GM19035 (cell line): ENCODE measurements around the gene EHMT2.

ENCODE experiments used
- ATAC-seq: cut with Tn5 transposase; IDR thresholded peaks from one replicate; pipeline ENCODE4 v1.9.1; 2021; ENCODE audit not compliant: unreplicated experiment

EHMT2 gene

DNA sequence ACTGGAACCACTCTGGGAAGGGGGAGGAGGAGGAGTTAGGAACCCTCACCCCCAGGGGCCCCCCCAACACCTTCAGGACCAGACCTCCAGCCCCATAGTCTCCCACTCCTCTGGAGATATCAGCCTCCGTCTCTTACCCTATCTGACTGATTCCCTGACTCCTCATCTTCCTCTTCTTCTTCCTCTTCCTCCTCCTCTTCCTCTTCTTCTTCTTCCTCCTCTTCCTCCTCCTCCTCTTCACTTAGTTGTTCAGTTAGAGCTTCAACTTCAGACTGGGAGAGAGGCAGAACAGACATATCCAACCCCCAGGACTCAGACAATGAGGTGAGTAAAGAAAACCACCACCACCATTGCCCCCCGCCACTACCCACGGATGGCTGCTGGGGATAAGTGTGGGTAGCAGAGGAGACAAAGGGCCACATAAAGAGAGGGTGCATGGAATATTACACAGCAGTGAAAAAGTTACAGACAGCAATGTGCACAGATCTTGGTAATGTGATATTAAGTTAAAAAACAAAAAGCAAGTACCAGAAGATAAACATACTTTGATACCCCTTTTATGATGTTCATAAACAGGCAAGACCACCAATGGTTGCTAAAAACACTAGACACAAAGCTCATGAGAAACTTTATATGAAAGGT, 8.0 kb downstream of the EHMT2 start:
- no peak for ATAC-seq

DNA sequence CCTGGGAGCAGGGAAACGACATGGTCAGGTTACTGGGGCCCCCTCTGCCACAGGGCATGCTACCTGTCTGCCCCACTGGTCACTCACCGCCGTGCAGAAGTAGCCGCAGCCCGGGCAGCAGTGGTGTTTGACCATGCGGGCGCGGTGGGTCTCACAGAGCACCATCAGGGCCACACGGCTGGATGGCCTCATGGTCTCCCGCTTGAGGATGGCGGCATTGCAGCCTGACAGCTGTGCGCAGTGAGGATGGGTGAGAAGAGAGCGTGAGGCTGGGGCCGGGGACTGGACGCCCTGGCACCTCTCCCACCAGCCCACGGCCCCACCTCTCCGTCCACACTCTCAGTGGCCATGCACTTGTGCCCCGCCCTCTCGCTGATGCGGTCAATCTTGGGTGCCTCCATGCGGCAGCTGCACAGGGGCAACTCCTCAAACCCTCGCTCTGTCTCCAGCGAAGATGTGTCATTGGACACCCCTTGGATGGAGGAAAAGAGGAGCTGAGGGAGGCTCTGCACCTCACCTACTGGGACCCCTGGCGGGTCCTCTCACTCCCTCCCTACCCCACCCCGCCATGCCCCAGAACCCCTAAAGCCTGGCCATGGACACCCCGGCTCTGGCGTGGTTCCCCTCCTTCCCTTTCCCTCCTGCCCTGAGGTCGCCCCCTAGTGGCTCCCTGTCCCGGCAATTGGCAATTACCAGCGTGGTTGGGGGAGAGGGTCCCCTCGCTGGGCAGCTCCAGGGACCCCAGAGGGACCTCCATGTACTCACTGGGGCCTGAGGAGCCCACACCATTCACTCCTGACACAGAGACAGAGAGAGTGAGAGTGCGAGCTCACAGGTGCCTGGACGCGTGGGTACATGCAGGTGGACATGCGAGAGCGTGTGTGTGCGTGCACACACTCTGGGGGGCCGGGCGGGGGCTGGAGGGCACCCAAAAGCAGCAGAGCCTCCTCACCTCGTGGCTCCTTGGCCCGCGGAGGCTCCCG, 8.9 kb downstream of the EHMT2 start:
- ATAC-seq, result no peak

DNA sequence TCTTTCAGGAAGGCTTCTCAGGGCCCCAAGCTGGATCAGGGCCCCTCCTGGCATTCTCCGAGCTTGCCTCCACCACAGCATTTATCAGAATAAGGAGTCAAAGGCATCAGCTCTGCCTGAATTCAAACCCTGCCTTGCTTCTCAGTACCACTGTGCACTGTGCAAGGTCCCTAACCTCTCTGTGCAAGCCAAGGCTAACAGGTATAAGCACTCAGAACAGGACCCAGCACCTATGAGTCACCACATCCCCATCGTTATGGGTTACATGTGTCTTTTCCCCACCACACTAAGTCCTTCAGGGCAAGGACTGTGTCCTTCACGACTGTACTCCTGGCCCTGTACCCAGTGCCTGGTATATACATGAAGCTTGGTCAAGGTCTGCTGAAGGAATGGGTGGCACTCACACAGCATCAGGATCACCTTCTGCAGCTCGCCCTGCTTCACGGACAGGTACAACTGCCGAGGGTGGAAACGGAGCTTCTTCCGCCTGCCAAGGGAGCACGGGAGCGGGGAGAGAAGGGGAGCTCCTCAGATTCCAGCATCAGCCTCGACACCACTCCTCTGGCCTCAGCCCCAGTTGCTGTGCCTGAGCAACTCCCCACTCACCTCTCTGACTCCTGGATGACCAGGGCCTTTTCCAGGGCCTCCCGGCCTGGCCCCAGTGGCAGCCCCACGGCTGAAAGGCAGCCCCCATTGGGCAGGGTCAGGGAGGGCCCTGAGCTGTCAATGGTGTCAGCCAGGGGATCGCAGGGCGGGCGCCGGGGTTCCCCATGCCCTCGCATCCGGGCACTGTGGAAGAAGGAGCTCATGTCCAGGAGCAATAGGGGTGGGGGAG, 10.1 kb downstream of the EHMT2 start:
- no peak for ATAC-seq

DNA sequence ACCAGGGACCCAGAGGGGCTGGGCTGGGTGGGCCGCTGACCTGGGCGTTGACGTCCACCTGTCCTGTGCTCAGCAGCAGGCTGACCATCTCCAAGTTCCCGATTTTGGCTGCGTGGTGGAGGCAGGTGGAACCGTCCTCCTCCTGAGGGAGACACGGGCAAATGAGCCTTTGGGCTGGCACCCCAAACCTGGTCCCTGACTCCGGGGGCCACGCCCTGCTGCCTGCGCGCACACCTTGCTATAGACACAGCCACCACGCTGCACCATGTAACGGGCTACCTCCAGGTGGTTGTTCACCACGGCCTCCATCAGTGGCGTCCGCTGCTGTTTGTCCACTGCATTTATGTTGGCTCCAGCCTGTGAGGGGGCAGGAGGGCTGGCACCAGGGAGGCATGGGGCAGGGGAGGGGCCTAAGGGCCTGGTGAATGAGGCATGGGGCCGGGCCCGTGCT, 10.9 kb downstream of the EHMT2 start:
- no peak for ATAC-seq

DNA sequence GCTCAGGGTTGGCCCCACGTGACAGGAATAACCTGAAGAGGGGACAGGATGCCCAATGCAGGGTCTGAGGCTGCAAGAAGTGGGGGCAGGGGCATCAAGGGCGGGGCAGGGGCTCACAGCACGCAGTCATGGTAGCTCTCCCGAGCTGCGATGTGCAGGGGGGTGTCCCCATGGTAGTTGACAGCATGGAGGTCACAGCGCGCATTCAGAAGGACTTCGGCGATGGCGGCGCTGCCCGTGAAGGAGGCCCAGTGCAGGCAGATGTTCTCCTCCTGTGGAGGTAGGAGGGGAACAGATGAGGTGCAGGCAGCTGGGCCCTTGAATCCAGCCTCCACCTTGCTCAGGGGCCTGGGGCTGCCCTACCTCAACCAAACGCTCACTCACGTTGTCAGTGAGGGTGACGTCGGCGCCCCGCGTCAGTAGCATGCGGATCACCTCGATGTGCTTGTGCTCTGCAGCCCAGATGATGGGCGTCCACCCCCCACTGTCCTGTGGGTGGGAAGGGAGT, 12.9 kb downstream of the EHMT2 start:
- ATAC-seq, result no peak

DNA sequence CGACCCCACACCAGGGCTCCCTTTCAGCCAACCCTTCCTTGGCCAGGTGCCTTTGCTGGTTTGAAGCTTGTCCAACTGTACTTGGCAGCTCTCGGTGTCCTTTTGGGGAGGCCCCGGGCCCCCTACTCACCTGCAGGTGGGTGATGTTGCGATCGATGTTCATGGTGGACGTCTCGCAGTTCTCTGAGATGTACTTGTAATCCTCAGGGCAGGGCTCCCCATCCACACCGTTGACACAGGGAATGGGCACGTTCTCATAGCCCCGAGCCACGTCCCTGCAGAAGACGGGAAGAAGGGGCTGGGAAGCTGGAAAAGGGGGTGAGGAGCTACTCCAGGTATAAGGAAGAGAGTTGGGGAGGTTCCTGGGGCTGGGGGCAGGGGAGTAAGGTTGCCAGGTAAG, 13.8 kb downstream of the EHMT2 start:
- no peak for ATAC-seq

DNA sequence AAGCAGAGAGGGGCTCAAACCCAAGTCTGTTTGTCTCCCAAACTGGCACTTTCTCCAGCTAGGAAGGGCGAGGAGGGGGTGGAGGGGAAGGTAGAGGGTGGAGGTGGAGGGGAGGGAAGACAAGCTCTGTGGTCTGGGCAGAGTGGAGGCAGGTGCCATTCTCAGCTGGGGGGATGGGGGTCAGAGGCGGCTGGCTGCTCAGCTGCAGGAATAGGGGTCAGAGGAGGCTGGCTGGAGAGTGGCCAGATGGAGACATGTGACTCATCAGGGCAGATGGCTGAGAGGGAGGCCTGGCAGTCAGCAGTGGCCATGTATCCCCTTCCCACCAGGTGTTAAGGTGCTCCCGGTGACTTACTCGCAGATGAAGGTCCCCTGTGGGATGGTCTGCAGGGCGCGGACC, 15.2 kb downstream of the EHMT2 start:
- no peak for ATAC-seq

DNA sequence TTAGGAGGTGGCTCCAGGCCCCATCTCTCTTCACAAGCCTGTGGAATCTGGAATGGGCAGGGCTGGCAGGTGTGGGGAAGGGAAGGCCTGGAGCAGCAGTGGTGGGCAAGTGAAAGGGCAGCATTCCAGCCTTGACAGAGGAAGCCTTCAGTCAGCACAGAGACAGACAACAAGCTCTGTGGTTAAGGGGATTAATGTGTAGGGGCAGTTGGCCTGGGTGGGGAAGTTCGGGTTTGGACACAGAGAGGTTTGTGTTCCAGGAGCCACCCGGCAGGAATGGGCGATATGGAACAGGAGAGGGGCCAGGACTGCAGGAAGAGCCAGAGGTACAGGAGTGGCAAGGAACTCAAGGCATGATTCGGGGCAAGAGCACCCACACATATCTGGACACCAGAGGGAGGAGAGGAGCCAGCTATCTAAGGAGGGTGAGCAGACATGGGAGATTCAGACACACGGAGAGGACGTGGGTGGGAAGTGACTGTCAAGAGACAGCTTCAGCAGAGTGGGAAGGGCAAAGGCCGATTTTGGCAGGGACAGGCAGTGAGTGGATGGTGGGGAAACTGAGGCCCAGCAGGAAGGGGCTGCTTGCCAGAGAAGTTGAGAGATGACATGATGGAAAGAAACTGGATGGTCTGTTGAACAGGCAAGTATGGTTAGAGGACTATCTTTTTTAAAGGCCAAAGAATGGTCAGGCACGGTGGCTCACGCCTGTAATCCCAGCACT, 16.2 kb downstream of the EHMT2 start:
- no peak for ATAC-seq

DNA sequence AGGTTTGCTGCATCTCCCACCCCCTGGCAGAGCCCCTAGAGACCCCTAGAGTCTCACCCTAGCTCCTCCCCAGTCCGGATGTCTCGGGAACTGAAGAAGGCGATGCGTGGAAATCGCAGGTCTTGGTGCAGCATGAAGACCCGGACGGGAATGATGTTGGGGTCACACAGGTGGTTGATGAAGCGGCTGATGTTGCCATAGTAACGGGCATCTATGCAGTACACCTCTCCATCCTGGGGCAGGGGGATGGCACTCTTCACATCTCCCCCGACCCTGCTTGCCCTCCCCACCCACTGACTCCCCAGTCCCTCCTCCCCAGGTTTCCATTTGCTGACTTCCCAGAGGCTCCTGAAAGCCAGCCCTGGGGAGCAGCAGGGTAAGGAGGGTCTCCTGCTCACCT, 16.9 kb downstream of the EHMT2 start:
- no peak for ATAC-seq

DNA sequence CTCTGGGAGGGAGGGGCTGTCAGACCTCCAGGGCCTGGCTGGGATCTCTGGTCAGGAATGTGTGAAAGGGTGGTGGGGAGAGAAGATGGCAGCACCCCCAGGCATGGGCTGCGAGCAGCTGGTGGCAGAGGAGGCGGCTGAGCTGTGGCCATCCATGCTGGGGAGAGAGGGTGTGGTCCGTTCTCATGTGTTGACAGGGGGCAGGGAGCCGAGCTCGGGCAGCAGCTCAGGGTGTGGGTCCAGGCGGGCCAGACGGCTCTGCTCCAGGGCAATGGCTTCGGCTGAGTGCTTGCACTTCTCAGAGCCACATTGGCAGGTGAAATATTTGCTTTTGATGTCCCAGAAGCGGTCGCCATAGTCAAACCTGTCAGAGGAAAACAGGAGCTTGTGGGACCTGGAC, 17.6 kb downstream of the EHMT2 start:
- ATAC-seq, result no peak

DNA sequence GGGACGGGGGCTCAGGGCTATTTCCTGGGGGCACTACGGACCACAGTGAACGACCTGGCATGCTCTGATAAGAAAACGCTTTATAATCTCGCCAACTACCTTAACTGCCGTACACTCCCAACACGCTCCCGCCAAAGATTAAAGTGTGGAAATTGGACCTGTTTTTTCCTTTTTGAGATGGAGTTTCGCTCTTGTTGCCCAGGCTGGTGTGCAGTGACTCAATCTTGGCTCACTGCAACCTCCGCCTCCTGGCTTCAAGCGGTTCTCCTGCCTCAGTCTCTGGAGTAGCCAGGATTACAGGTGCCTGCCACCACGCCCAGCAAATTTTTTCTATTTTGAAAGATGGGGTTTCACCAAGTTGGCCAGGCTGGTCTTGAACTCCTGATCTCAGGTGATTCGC, 18.4 kb downstream of the EHMT2 start:
- no peak for ATAC-seq

DNA sequence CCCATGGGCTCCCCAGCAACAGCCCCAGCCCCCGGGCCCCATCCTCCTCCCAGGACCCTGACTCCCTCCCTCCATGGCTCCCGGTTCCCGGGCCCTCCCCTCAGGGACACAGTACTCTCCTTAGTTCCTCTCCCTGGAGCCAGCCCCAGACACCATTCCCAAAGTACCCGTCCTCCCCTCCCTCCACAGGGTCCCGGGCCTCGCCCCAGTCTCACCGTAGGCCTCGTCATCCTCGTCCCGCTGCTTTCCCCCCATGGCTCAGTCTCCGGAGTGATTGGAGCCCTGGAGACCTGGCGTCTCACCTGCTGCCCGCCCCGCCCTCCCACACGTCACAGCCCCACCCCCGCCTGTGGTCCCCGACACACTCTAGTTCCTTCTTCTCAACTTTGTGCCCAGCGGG, 18.8 kb downstream of the EHMT2 start, which contains the start of gene SLC44A4:
Gene SLC44A4, minus strand, starts transcription at position 272 of the 400 bp plus-strand sequence. Its CDS starts 17 bp downstream, at position 255.
- no peak for ATAC-seq

DNA sequence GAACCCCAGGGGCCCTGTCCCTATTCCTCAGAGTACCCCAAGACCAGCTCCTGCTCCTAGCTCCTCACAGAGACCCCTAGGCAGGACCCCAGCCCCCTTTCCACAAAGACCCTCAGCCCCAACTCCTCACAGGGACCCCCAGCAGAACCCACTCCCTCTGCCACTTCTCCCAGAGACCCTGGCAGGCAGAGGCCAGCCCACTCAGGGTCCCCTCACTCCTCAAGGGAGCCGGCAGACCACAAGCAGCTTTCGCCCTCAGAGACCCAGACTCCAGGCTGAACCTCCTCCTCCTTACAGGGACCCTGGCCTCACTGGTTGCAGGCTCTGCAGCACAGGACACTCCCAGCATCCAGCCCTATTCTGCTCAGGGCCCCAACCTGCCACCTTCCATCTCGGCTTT, 19.3 kb downstream of the EHMT2 start:
- no peak for ATAC-seq

DNA sequence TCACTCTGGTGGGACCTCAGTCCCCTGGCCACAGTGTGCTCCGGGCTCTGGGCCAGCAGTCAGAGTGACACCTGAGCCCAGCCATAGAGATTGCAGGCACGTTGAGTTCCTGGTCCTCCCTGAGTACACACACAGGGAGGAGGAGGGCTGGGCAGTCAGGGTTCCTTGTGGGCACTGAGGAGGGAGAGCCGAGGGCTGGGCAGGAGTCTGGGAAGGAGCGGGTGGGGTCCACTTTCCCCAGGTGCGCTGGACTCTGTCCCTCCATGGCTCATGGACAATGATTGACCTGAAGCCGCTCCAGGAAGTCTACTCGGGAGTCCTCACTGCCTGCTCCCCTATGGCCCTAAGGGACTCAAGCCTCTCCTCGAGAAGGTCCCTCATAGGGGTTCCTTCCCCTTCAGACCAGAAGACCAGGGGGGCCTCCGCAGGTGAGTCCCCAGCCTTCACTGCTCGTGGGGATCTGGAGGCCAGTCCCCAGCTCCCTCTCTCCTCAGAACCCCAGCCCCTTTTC, 19.8 kb downstream of the EHMT2 start:
- ATAC-seq, result no peak

DNA sequence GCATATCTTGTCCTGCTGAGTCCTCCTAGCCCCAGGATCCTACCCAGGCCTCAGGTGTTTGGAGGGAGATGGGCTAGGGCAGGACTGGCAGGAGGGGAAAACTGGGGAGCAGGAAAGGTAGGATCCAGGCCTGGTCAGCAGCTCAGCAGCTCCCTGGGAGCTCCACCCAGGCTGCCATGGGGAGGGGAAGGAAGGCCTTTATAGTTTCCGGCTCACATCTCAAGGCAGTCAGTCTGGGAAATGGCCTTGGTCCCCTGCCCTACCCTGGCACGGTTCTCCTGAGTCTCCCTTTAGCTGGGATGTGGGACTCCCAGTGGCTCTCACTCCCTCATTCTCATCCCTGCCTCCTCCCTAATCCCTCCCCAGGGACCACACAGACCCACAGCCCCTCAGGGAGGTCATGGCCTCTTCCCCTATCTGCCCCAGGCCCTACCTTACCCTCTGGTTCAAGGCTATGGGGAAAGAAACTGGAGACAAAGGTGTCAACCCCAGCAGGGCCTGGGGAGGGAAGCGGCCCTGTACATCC, 20.3 kb downstream of the EHMT2 start:
- no peak for ATAC-seq

DNA sequence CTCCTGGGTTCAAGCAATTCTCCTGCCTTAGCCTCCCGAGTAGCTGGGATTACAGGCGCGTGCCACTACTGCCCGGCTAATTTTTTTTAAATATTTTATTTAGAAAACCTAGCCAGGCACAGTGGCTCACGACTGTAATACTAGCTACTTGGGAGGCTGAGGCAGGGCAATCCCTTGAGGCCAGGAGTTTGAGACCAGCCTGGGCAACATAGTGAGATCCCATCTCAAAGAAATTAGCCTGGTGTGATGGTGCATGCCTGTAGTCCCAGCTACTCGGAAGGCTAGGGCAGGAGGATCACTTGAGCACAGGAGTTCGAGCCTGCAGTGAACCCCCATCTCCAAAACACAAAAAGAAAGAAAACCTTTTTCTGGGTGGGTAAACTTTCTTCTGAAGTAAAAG, 21.1 kb downstream of the EHMT2 start:
- ATAC-seq, result no peak

DNA sequence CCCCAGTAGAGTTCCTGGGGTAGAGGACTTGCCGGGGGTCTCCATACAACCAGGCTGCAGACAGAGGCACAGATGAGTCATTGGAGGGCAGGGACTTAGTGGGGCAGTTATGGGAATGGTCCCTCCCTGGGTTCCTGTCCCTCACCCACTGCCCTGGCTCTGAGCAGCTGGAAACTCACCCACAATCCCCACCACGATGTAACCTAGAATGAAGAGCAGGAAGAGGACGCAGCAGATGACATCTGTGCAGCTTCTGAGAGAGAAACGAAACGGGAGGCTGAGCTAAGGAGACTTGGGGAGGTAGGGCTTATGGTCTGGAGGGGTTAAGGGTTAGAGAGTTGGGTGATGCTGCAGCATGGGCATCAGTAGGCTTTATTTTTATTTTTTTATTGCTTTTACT, 21.6 kb downstream of the EHMT2 start:
- ATAC-seq, result no peak

DNA sequence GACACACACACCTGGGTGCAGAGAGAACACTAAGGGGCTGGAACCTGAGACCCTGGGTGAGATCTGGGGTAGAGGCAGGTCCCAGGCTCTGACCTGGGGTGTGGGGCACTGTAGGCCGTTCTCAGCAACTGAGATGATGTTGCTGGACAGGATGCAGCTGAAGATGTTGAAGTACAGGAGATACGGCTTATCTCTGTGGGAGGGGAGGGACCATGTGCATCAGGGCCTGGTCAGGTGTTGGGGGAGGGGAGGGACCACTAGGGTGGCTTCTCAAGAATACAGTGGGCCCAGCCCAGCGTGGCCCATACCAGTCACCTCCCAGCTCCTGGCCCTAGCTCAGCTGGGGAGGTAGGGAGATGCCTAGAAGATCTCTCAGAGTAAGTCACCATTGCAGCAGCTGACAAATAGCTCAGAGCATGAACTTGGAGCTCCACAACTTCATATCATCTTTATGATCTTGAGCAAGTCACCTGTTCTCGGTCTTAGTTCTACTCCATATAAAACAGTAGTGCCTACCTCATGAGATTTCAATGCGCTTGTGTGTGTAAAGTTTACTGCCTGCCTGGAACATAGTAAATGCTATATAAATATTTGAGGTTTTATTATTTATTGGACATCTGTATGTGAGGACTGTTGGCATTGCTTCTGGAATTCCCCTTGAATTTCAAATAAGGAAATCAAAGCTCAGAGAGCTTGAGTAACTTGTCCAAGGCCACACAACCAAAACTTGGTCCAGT, 22.5 kb downstream of the EHMT2 start:
- no peak for ATAC-seq

DNA sequence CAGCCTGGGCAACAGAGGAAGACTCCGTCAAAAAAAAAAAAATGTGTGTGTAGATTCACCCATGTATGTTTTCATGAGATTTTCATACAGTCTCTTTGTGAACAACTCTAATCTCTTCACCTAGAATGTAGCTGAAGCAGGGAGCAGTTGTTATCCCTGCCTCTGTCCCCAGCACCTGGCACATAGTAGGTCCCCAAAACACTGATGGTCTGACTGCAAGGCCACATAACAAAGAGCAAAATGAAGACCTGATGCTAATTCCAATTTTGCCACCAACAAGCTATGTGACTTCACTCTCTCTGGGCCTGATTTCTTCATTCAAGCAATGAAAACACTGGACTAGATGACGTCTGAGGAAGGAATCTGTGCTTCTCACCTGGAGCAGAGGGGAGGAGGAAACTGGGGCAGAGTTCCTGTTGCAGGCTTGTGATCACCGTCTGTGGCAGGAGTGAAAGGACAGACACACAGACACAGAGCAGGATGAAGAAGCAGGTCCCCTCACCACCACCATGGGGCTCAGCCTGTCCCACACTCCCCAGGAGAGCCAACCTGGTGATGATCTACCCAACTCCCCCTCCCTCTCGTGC, 23.3 kb downstream of the EHMT2 start:
- no peak for ATAC-seq
